Stimulated activated CD4-positive, alpha-beta T cell treated with anti-CD3 and anti-CD28 coated beads, Interleukin-2, amount 100 ng/mL, for 48 hours (primary cell): ENCODE measurements around the gene SUCLG1.
"Not testable (repeated sequence)": the region's sequence is repeated elsewhere in the genome, so short reads cannot be mapped to it uniquely, and the experiment has no call there.

Experiments used
- DNase-seq, 2 donors: peaks; one replicate each; pipeline ENCODE4 v3.0.0-alpha.2; 2020

SUCLG1 gene

DNA sequence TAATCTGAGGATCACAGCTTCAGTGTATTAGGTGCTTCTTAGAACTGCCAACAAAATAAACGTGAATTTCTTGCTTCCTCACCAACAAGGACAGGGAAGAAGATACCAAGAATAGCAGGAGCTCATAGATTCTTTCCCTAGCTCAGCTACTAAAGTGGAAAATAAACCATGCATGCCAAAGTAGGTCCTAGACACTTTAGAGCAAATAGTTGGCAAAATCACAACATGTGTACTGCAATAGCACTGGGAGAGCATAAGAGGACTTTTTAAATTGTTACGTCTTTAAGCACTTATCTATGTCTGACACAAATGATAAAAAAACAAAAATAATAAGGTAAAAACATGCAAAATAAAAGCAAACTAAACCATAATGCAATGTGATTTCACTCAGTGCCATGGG, 49.5 kb downstream of the SUCLG1 start:
- DNase-seq: no peak

DNA sequence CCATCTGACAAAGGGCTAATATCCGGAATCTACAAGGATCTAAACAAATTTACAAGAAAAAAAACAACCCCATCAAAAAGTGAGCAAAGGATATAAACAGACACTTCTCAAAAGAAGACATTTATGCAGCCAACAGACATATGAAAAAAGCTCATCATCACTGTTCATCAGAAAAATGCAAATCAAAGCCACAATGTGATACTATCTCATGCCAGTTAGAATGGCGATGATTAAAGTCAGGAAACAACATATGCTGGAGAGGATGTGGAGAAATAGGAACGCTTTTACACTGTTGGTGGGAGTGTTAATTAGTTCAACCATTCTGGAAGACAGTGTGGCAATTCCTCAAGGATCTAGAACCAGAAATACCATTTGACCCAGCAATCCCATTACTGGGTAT, 57.0 kb downstream of the SUCLG1 start:
- DNase-seq: not testable (repeated sequence)

- not testable (repeated sequence) for DNase-seq
Observed at GRCh38 chr2:84399839-84400238, 59.2 kb downstream of the SUCLG1 start.

DNA sequence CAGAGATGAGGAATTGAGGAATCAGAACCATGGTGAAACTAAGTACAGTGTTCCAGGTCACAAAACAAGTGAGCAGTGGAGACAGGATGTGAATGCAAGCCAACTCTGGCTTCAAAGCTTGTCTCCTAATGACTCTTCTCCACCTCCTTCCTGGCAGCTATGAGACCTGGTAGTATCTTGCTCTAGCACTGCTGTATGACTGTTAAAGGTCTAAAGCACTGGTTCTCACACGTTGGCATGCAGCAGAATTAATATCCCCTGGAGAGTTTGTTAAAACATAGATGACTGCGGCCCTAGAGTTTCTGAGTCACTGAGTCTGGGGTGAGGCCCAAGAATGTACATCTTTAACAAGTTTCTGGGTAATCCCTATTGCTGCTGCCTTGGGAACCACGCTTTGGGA, 63.3 kb downstream of the SUCLG1 start:
- no peak for DNase-seq

- no peak for DNase-seq
Observed at GRCh38 chr2:84394628-84395027, 64.5 kb downstream of the SUCLG1 start.

- DNase-seq: no peak
Observed at GRCh38 chr2:84393829-84394228, 65.3 kb downstream of the SUCLG1 start.

GRCh38 chr2:84389794-84390193, 69.3 kb downstream of the SUCLG1 start:
- no peak for DNase-seq

DNA sequence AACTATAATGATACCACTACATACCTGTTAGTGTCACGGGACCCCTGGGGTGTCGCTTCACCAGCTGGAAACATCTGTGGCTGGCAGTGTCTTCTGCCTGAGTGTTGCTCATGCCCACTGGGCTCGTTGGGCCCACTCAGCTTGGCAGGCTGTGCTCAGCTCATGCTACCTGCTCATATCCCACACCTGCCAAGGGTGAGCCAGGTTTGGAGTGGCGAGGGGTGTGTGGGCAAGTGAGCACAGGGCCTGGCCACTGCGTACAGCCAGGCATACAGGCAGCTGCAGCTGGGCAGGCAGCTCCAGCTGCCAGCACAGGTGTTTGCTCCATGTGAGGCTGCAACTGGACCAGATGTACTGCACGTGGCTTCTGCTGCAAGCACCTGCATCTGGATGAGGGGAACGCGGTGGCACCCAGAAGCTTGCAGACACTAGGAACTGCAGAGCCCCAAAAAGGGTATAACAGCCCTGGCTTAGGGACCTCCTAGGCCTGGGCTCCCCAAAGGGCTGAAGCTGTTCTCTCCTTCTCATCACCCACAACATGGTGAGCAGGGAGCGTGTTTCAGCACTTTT, 70.1 kb downstream of the SUCLG1 start:
- no peak for DNase-seq

- DNase-seq: no peak
Observed at GRCh38 chr2:84388133-84388532, 70.9 kb downstream of the SUCLG1 start.

GRCh38 chr2:84386336-84387040, 72.6 kb downstream of the SUCLG1 start:
- DNase-seq: no peak

DNA sequence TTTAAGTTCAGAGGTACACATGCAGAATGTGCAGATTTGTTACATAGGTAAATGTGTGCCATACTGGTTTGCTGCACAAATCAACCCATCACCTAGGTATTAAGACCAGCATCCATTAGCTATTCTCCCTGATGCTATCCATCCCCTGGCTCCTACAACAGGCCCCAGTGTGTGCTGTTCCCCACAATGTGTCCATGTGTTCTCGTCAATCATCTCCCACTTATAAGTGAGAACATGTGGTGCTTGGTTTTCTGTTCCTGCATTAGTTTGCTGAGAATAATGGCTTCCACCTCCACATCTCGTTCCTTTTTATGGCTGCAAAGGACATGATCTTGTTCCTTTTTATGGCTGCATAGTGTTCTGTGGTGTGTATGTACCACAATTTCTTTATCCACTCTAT, 75.8 kb downstream of the SUCLG1 start:
- no peak for DNase-seq

- DNase-seq: no peak
Observed at GRCh38 chr2:84380875-84381274, 78.2 kb downstream of the SUCLG1 start.

DNA sequence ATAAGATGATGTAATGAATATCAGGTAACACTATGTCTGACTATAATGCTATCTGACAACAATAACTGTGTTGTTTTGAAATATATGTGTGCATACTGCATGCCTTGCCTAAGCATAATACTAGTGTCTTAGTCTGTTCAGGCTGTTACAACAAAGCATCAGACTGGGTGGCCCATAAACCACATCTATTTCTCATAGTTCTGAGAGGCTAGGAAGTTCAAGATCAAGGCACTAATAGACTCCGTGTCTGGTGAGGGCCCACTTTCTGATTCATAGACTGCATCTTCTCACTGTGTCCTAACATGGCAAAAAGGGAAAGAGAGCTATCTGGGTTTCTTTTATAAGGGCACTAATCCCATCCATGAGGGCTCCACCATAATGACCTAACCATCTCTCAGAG, 80.1 kb downstream of the SUCLG1 start:
- no peak for DNase-seq

DNA sequence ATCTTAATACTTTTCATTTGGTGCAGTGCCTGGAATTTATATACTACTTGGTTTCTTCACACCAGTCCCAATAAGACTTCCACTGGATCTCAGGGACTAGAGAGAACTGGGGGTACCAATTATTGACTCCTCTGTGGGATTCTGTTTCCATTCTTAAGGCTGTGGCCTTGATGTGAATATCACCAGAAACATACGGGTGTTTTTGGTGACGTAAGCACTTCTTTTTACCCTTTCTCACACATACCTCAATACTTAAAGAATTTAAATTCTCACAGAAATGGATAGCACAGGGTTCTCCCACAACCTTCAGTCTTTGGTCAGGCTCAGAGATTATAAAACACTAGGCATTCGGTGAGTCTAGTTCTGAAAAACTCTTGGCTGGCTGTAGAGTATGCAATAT, 84.1 kb downstream of the SUCLG1 start:
- no peak for DNase-seq

- DNase-seq: no peak
Observed at GRCh38 chr2:84373866-84374265, 85.2 kb downstream of the SUCLG1 start.
